GF-D8 (cell line): ENCODE results near the gene CORO1C.
"Not testable (repeated sequence)": the region's sequence is repeated elsewhere in the genome, so short reads cannot be mapped to it uniquely, and the experiment has no call there.

Source experiments
- DNase-seq: peaks from one replicate; lab custom pipeline; 2025; lab: John Stamatoyannopoulos, UW

CORO1C gene

DNA sequence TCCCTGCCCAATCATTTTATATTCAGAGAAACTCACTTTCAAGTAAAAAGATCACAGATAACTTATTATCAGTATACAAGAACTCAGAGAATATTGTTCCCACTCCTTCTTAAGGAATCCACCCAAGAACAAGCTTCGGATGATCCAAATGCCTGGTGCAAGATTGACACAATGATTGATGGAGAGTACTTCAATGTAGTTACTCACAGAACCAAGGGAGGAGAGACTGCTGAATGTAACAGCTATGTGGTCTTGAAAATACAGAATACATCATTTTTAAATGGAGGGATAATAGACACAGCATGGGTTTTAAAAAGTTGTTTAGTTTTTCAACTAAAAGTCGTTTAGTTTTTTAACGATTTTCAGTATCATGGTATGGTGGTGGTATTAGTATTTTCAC, 59.3 kb downstream of the CORO1C start:
- no peak for DNase-seq

DNA sequence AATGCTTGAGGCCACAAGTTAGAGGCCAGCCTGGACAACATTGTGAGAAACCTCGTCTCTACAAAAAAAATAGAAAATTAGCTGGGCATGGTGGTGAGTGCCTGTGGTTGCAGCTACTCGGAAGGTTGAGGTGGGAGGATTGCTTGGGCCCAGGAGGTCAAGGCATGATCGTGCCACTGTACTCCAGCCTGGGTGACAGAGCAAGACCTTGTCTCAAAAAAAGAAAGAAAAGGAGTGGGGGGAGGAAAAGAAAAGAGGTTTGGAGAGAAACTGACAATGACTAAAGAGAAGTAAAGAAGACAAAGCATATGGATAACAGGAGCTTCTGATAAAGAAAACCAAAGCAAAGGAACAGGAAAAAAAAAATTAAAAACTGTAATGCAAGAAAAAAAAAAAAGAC, 60.2 kb downstream of the CORO1C start:
- no peak for DNase-seq

DNA sequence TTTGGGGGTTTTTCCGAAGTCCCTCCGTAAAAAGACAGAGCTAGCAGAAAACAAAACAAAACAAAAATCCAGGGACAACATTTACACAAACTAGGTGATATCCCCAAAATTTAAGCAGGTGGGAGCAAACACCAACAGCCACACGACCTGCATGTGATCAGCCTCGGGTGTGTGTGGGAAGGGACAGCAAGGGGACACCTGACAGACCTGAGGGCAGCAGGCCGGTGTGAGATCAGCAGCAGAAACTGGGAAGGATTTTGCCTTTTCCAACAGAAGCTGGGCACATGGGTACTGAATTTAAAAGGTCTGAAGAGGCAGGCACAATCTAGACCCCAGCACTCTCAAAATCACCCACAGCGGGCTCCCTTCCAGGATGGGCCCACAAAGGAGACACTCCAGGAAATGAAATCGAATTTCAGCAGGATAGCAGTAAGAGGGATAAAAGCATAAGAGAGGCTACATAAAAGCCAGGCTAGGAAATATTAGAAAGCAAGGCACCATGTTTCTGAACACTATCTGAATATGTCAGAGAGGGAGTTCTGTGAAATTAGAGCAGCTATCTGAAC, 61.2 kb downstream of the CORO1C start:
- DNase-seq = no peak

DNA sequence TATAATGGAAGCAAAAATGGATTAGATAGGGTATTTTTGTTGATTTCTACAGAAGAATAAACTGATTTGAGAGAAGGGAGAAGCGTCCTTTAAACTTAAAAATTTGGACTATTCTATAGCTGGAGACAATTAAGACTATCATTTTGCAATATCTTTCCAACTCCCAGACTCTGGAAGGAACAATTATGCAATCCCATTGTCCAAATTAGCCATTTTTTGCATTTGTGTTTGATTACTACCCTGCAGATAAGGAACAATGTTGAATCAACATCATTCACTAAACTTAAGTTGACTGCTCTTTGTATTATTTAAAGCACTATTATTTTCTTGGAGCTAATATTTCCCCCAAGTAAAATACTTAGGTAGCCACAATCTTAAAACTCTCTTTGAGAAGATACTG, 62.8 kb downstream of the CORO1C start:
- DNase-seq = no peak

DNA sequence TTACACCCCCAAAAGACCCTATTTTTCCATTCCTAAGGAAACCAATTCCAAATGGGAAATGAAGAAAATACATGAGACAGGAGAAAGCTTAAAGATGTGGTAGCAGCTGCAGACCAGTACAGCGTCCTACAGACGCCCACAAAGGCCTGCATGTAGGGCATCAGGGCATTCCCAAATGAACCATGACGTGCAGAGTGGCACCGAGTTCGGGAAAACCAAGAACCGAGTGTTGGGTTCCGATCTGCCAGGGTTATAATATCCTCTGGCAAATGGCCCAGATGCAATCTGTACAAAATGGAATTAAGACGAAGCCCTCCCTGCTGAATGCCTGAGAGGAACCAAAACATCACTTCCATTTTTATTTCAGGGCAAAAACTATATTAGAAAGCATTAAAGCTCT, 63.3 kb downstream of the CORO1C start:
- no peak for DNase-seq

DNA sequence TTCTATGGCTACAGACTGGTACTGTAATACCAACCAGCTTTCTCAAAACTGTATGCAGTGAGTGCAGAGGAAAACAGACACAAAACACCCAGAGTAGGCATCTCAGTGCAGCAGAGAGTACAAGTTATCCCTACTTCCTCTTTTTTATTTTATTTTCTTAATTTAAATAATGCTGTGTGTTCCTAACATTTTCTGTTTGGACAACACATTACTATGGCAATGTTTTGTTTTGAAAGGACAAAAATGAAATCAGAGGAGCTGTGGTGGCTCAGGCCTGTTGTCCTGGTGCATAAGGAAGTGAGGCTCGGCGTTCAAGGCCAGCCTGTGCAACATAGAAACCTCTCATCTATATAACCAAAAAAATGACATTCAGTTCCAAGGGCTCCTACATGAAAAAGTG, 64.0 kb downstream of the CORO1C start:
- peak; percentile 4 for DNase-seq

DNA sequence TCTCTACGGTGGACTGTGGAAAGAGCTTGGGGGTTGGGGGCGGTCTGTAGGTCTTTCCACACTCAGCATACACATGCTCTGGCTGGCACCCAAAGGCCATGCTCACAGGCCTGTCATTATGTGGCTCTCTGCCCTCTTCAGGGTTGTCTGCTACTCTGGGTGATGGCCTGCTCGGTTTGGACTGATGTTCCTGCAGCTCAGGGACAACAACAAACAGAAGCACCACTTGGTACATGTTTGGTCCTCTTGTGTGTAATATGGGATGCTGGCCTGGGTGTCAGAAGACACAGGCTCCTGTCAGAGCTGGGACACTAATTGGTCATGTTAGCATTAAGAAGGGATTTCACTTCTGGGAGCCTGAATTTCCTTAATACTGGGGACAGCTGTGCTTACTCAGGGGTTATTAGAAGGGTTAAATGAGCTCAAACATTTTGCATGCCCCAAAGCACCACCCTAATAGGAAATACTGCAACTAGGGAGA, 64.9 kb downstream of the CORO1C start:
- DNase-seq = no peak

DNA sequence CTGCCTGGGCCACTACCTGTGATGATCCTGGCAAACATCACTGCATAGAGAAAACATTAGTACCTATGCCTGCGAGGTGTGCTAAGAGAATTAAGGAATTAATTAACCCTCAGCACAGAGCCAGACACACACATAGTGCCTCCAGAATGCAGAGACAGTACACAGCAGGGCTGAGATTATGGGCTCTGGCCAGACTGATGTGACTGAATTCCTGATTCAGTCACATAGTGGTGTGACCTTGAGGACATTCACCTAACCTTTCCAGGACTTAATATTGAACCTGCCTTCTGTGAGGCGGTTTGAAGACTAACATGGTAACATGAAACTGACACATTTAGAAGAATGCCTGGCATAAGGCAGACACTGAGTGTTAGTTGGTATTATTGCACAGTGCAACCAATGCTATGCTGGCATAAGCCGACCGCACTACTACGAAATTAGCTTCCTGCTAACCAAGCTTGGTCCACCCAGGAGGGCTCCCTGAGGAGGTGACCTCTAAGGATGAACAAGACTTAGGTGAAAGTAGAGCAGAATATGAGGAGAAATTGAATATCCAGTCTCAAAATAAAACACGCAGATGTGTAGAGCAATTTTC, 65.6 kb downstream of the CORO1C start:
- no peak for DNase-seq

DNA sequence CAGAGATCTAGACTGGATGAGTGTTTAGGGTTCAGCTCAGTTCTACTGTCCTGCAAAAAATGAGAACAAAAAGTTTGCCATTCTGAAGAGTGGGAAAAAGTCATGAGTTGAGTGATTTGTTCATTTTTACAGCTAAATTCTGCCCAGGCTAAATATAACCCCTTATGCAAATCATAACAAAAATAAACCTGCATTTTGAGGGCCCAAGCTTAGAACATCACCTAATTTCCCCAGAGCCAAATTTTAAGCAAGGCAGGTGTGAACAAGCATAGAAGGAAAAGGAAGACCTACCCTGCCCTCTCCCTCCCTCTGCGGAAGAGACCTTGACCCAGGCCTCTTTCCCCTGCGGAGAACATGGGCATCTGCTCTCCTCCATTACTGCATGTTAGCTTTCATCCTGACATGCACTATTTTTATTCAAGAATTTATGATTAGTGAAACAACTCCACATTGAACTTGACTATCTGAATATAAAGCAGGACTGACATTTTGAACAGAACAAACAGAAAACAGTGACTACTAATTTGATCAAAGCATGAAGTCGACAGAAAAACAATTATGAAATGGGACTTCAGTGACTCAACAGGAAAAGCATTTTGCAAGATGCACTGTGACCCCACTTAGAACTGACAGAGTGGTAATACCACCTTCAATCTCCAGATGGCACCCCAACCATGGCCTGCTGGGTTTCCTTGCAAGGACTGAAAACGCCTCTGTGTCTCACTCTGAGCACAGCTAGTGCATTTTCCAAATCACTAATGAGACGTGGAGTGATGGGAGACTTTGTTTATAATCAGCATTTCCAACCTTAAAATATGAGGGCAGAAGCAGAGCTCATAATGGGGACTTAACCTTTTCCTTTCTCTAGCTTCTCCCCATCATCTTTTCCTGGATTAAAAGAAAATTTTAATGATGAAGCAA, 66.7 kb downstream of the CORO1C start:
- DNase-seq = peak; percentile 84

DNA sequence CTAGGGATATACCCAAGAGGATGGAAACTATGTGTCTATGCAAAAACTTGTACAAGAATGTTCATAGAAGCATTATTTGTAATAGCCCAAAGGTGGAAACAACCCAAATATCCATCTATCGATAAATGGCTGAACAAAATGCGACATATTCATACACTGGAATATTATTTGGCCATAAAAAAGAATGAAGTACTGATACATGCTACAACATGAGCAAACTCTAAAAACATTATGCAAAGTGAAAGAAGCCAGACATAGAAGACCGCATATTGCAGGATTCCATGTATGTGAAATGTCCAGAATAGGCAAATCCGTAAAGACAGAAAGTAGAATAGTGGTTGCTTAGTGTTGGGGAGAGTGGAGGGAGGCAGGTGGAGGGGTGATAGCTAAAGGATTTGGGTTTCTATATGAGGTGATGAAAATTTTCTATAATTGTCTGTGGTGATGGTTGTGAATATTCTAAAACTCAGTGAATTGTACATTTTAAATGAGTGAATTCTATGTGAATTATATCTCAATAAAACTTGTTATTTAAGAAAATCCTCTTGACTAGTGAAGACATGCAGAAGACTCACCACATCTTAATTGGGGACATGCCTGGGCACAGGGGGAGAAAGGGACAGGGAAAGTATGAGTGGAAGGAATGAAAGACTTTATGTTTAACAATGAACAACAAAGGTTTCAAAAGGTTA, 67.8 kb downstream of the CORO1C start:
- DNase-seq = no peak

DNA sequence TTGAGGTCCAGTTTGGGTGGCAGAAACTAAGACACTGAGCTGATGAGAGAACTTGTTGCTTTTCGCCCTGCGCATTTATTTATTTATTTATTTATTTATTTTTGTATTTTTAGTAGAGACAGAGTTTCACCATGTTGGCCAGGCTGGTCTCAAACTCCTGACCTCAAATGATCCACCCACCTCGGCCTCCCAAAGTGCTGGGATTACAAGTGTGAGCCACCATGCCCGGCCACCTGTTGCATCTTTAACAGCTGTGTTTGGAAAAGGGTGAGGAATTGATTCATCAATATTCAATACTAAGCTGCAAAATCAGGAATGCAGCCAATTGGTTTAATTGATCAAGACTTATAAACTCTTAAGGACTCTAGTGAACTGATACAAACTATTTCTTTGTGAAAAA, 73.2 kb downstream of the CORO1C start:
- DNase-seq = not testable (repeated sequence)

DNA sequence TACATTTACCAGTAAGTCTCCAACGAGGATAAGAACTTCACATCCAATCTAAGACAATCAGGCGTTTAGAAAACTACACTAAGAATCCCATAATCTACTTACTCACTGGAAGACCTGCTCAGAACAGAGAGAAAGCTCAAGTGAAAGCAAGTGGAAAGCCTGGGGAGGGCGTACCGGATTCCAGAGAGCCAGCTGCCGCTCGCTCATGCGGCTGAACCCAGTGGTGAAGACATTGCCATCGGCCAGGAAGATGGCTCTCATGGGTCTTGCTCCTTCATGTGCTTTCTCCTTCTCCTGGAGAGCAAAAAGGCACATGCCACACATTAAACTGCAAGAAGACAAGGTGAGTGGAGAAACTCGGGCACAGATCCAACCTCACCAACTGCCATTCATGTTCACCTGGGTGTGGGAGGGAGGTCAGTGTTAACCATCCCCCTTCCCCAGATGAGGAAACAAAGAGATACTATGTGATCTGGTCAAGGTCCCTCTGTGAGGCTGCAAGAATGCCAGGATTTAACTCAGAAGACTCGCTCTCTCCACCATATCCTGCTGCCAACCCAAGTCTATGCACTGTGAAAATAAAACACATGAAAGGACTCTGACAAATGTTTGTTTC, 74.1 kb downstream of the CORO1C start:
- no peak for DNase-seq

DNA sequence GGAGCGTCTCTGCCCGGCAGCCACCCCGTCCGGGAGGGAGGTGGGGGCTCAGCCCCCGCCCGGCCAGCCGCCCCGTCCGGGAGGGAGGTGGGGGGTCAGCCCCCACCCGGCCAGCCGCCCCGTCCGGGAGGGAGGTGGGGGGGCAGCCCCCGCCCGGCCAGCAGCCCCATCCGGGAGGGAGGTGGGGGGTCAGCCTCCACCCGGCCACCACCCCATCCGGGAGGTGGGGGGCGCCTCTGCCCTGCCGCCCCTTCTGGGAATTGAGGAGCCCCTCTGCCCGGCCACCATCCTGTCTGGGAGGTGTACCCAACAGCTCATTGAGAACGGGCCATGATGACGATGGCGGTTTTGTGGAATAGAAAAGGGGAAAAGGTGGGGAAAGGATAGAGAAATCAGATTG, 75.1 kb downstream of the CORO1C start:
- DNase-seq = not testable (repeated sequence)

DNA sequence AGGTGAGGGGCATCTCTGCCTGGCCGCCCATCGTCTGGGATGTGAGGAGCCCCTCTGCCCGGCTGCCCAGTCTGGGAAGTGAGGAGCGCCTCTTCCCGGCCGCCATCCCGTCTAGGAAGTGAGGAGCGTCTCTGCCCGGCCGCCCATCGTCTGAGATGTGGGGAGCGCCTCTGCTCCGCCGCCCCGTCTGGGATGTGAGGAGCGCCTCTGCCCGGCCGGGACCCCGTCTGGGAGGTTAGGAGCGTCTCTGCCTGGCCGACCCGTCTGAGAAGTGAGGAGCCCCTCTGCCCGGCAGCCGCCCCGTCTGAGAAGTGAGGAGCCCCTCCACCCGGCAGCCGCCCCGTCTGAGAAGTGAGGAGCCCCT, 75.5 kb downstream of the CORO1C start:
- DNase-seq = not testable (repeated sequence)

DNA sequence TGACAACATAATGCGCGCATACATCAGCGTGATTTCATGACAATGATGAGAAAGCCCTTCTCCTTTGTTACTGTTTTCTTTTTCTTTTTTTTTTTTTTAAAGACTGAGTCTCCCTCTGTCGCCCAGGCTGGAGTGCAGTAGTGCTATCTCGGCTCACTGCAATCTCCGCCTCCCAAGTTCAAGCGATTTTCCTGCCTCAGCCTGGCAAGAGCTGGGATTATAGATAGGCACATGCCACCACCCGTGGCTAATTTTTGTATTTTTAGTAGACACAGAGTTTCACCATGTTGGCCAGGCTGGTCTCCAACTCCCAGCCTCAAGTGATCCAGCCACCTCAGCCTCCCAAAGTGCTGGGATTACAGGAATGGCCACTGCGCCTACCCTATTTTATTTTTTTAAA, 76.7 kb downstream of the CORO1C start:
- DNase-seq = not testable (repeated sequence)

DNA sequence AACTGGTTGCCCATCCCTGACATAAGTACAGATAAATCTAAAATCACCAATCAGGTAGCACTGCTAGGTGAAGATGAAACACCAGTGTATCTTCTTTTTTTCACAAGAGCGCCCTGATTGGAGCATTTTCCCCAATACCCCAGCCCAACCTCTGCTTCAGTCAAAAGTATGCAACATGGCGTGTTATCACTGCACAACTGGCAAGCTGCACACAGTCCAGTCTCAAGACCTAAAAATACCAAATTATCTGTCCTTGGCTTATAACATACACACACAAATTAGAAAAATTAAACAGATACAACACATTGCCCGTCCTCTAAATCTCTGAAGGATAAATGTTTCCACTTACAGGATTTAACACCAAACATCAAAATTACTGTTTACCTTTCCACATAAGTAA, 77.4 kb downstream of the CORO1C start:
- no peak for DNase-seq

DNA sequence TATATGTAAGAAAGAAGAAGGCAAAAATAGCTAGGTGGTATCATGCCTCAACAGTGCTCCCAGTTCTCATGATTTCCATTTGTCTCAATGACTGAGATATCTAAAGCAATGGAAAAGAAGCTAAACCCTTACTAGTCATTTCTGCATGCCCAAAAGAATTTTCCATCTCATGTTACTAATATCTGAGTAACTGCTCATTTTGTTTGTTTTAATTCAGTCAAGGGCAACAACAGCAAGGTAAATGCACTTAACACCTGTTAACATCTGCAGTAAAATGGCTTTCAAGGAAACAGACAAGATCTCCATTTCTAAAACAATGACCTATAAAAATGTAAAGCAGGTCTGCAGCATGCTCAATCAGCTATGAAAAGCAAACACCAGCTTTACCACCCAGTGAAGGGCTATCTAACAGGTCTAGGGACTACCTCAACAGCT, 78.2 kb downstream of the CORO1C start:
- no peak for DNase-seq

DNA sequence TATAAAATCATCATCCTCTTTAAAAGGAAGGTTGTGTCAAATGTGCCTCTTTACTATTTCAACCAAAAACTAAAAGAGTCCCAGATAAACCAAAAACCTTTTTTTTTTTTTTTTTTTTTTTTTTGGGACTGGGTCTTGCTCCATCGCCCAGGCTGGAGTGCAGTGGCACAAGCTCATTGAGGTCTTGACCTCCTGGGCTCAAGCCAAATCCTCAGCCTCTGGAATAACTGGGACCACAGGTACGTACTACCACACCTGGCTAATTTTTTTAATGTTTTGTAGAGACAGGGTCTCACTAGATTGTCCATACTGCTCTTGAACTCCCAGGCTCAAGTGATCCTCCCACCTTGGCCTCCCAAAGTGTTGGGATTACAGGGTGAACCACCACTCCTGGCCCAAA, 81.2 kb downstream of the CORO1C start:
- DNase-seq = no peak

DNA sequence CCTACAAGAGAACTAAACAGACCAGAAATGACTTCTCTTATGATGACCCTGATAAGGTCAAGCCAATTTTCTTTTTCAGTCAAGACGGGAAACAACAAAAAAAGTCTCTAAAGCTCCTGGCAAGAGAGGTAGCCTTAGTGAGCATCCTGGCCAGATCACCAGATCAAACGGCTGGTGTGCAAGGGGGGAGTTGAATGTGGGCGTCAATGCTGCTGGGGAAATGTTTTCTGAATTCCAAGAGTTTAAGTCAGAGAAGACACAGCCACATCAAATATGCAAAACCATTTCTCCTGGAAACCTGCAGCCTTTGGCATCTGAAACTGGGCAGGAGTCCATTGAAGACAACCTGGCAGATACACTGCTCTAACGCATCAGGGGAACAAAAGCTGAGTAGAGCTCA, 81.6 kb downstream of the CORO1C start:
- DNase-seq = no peak

DNA sequence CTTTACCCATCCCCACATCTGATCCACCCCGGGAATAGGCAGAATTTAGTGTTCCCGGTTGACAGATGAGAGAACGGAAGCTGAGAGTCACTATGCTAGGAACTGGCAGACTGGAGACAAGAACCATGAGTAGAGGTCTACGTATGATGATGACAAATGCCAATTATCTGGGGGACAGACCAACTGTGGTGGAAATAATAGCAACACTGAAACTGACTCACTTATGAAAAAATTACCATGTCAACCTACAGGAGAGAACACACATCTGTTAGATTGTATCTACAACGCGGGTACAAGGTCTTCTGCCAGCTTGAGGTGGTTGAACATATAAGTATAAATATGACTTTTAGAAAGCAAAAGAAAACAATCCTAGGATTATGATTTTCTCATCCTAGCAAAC, 82.2 kb downstream of the CORO1C start:
- no peak for DNase-seq

DNA sequence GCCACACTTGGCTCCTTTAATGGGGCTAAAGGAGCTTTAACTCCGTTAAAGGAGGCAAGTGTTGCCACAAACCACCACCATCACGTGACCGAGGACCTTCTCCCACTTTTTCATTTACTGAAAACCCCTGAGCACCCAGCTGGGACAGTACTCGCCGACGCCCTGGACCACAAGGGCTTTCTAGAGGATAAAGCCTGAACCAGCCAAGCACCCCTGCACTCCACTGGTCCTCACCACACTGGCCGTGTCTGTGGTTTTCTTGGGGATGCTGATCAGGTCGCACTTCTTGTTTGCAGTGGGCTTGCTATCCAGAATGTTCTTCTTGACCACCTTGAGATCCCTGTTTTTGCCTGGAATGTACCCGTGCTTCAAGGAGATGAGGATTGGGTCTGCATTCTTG, 82.9 kb downstream of the CORO1C start:
- no peak for DNase-seq
